Calu3 (cell line): Measurements from ENCODE around the gene FCHSD2. TPM values are rescaled to one million over a fixed set of nuclear protein-coding genes. Genes with fewer than 3 reads are reported as not detected.

ENCODE experiments used
- BruUV-seq: library from RNA; stranded (reverse); fragments of 400-500 nt; replicated peaks from 2 replicates; lab custom pipeline; 2021; lab: Mats Ljungman, UMichigan
- CTCF ChIA-PET: fragments of 300-600 bp; sonication (Branson Sonifier 250); formaldehyde crosslinking; loops from one replicate; lab custom pipeline; 2022; ENCODE audit warnings: antibody characterized with exemption; lab: Charles Lee
- DNase-seq: peaks from one replicate; pipeline ENCODE4 v3.0.0; 2022
- H3K27ac Mint-ChIP-seq: one replicate; pipeline ENCODE4 v1.8.0; 2022; ENCODE audit warnings: mixed read lengths; ENCODE audit not compliant: unreplicated experiment
- H3K27me3 Mint-ChIP-seq: one replicate; pipeline ENCODE4 v1.8.0; 2022; ENCODE audit warnings: mixed read lengths; ENCODE audit not compliant: unreplicated experiment
- H3K36me3 Mint-ChIP-seq: one replicate; pipeline ENCODE4 v1.8.0; 2022; ENCODE audit warnings: mild to moderate bottlenecking, moderate library complexity, mixed read lengths; ENCODE audit not compliant: insufficient read depth, unreplicated experiment
- H3K4me1 Mint-ChIP-seq: one replicate; pipeline ENCODE4 v1.8.0; 2022; ENCODE audit warnings: mild to moderate bottlenecking, low read depth, mixed read lengths; ENCODE audit not compliant: unreplicated experiment
- H3K4me3 Mint-ChIP-seq: one replicate; pipeline ENCODE4 v1.8.0; 2022; ENCODE audit warnings: mild to moderate bottlenecking, low read depth, moderate library complexity, mixed read lengths; ENCODE audit not compliant: unreplicated experiment
- H3K9me3 Mint-ChIP-seq: one replicate; pipeline ENCODE4 v1.8.0; 2022; ENCODE audit warnings: low read depth, mixed read lengths; ENCODE audit not compliant: unreplicated experiment
- CTCF ChIP-seq: fragments of 200-600 bp; IDR thresholded peaks from one replicate; pipeline ENCODE4 v1.8.0; 2022; ENCODE audit warnings: antibody characterized with exemption; ENCODE audit not compliant: unreplicated experiment
- intact Hi-C: fragments of 100-400 bp; cut with micrococcal nuclease; formaldehyde crosslinking; loops from one replicate; pipeline ENCODE4 v1.10.0; 2022; ENCODE audit not compliant: unreplicated experiment
- total RNA-seq: library from RNA; stranded (reverse); gene quantifications from 2 replicates; pipeline ENCODE4 v1.2.3, GENCODE V29; 2022

The FCHSD2 gene
- total RNA-seq, 1 experiment from 2014 or later = 16.2 TPM

DNA sequence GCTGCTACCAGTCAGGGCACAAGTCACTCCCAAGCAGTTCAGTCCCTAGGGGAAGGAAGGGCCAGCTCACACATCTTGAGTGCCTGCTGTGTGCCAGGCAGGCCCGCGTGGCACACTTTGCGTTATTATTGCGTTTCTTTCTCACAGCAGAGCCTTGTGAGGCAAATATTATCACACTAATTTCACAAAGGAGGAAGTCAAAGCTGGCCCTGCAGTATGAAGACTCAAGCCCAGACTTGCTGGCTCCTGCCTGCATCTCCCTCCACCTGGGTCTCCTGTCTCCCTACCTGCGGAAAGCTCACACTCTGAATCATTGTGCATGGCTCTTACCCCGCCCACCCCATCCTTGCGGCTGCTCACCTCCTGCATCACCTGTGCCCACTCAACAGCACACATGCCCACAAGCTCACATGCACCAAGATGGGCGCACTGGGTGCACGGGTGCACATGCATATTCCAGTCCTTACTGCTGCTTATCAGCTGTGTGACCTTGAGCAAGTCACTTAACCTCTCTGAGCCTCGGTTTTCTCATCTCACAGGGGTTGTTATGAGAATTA lies 44.3 kb upstream of the FCHSD2 start:
- no peaks in the 10 kb centered on the region for H3K9me3 Mint-ChIP-seq
- H3K4me1 Mint-ChIP-seq = peaks cover 30% of the 10 kb centered on the region
- TF ChIP-seq CTCF = no peak
- H3K36me3 Mint-ChIP-seq = no peaks in the 10 kb centered on the region
- BruUV-seq = no TSS peak
- no peak overlapping the region for H3K27ac Mint-ChIP-seq
- intact Hi-C loops = loop anchor here (5.0 kb wide), 1 partner anchor 41 kb away; no protein-coding TSS in a partner anchor
- CTCF ChIA-PET = interaction anchor here (1.9 to 3.1 kb wide), 3 partner anchors 9 to 56 kb away, joined by 5 to 18 read pairs (median 14); no protein-coding TSS in a partner anchor
- DNase-seq = no peak
- no peak overlapping the region for H3K4me3 Mint-ChIP-seq
- peaks cover 8% of the 10 kb centered on the region for H3K27me3 Mint-ChIP-seq

DNA sequence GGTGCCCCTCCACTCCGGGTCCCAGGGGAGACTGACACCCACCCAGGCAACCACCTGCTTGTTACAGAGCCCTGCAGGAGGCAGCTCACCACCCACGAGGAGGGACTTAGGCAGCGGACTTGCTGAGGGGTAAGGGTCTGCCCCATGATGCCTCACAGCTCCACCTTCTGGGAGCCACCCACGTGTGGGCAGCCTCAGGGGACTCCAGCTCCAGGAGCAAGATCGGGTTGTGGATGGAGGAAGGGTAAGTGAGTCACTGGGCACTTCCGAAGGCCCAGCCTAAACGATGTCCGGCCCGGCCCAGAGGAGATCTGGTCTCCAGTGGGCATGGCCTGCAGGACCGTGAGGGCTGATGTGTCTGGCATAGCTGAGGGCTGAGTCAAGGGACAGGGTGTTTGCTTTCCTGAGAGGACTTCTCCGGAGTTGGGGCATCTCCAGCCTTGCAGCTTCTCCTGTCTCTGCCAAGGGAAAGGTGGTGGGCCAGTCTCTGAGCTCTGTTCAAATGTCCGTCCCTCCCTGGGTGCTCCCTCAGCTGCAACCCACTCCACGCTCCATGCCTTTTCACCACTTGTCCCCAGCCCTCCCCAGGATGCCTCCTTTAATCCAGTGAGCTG lies 43.7 kb upstream of the FCHSD2 start:
- CTCF ChIA-PET = interaction anchor here (1.0 to 3.1 kb wide), 5 partner anchors 9 to 355 kb away, joined by 3 to 18 read pairs (median 5); no protein-coding TSS in a partner anchor
- Mint-ChIP-seq H3K27ac (no peak overlapping the region), H3K27me3 (peaks cover 8% of the 10 kb centered on the region), H3K36me3 (no peaks in the 10 kb centered on the region), H3K9me3 (no peaks in the 10 kb centered on the region), H3K4me1 (peaks cover 24% of the 10 kb centered on the region), H3K4me3 (no peak overlapping the region)
- no peak for DNase-seq
- BruUV-seq = no TSS peak
- TF ChIP-seq CTCF = no peak
- intact Hi-C loops = loop anchor here (1.0 to 5.0 kb wide), 2 partner anchors 42 to 57 kb away; no protein-coding TSS in a partner anchor

DNA sequence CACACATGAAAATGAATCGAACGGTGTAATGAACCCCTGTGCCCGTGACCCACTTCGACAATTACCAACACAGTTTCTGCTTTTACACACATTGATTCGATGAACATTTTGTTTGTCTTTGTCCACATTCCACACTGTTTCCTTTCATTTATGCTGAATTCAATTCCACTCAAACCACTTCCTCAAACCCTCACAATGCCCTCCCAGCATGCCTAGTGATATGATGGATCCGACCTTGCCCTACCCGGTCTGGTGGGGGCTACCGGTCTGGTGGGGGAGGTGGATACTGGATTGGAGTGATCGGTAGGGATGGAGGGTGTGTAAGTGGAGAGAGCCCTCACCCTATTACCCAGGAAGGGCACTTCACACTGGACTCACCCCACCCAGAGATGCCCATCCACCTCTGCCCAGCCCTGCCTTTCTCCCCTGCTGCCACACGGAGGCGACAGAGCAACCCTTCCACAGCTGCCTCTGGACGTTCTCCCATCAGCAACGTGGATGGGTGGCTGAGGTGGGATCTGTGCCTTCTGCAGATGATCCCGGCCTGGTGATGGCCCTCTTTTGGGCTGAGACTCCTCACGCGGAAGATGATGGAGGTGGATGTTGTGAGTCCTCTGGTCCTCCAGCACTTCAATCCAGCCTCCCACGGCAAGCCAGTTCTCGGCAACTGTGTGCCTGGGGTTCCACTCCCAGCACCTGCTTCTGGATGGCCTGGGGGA lies 43.0 kb upstream of the FCHSD2 start:
- Mint-ChIP-seq H3K9me3 (no peaks in the 10 kb centered on the region), H3K27ac (no peak overlapping the region), H3K36me3 (no peaks in the 10 kb centered on the region), H3K4me1 (peaks cover 17% of the 10 kb centered on the region), H3K27me3 (peaks cover 8% of the 10 kb centered on the region), H3K4me3 (peak overlapping the region; percentile 48)
- no TSS peak for BruUV-seq
- peak; percentile 84 for TF ChIP-seq CTCF
- intact Hi-C loops = loop anchor here (1.0 to 5.0 kb wide), 2 partner anchors 42 to 57 kb away; no protein-coding TSS in a partner anchor
- CTCF ChIA-PET = interaction anchor here (1.0 to 3.1 kb wide), 5 partner anchors 10 to 354 kb away, joined by 3 to 18 read pairs (median 5); no protein-coding TSS in a partner anchor
- peak; percentile 79 for DNase-seq

- BruUV-seq = no TSS peak
- H3K4me3 Mint-ChIP-seq = no peak overlapping the region
- intact Hi-C loops = no loop called here
Measured at GRCh38 chr11:73182824-73183321, 40.8 kb upstream of the FCHSD2 start.

More at GRCh38 chr11:73182824-73183321, 40.8 kb upstream of the FCHSD2 start:
- no peak overlapping the region for H3K27ac Mint-ChIP-seq
- H3K27me3 Mint-ChIP-seq = peaks cover 19% of the 10 kb centered on the region
- TF ChIP-seq CTCF = no peak
- H3K9me3 Mint-ChIP-seq = no peaks in the 10 kb centered on the region
- DNase-seq = no peak
- peaks cover 22% of the 10 kb centered on the region for H3K4me1 Mint-ChIP-seq
- no peaks in the 10 kb centered on the region for H3K36me3 Mint-ChIP-seq
- CTCF ChIA-PET = interaction anchor here (1.0 to 1.2 kb wide), 3 partner anchors 54 to 351 kb away, joined by 3 to 4 read pairs (median 3); no protein-coding TSS in a partner anchor
